Fibroblast of skin of right biceps (primary cell): ENCODE data around the gene MSI2.

ENCODE experiments used
- DNase-seq: peaks from one replicate; pipeline ENCODE4 v3.0.0-alpha.2; 2013

The MSI2 gene

DNA sequence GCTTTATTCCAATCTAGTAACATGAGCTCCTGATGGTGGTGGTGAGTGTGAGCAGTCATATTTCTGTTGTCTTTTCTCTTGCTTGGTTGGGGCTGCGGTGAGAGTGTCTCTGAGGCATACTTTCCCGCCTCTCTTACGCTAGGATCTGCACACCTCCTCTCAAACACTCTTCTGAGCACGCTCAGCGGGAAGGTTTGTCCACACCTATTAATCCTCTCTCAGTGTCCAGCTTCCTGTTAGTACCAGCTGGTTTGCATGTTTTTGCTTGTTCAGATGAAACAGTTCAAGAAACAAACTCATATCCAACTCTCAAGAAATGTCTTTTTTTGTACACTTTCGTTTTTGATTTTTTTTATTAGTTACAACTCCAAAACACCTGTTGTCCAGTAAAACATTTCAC lies 399.2 kb downstream of the MSI2 start:
- DNase-seq: no peak

DNA sequence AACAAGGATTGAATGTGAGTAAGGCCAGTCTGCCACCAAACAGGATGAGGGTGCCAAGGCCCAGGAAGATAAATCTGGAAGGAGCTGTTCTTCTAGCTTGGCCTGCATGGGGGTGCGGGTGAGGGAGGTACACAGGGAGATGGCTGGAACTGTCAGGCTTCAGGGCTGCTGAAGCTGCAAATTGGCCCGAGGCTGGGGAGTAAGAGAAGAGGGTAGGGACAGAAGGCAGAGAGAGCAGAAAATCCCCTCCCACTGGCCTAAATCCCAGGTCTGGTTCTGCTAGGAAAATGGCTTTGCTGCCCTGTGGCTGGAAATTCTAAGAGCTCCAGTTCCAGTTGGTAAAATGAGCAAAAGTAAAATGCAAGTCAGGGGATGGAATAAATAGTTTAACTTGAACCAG lies 400.9 kb downstream of the MSI2 start:
- no peak for DNase-seq

DNA sequence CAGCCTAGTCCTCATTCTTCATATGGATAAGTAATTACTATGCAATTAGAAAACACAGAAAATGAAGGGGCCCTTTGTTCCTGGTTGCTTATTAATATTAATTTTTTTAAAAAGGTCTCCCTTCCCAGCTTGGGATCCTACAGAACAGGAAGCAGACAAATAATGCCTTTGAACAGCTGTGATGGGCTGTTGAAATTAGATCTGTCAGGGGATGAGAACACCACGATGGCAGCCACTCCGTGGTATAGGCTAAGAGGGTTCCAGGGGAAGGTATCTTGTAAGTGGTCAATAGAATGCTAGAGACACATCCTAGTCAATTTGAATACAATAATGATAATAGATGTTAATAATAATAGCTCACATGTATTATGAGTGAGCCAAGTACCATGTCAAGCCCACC lies 405.7 kb downstream of the MSI2 start:
- no peak for DNase-seq

DNA sequence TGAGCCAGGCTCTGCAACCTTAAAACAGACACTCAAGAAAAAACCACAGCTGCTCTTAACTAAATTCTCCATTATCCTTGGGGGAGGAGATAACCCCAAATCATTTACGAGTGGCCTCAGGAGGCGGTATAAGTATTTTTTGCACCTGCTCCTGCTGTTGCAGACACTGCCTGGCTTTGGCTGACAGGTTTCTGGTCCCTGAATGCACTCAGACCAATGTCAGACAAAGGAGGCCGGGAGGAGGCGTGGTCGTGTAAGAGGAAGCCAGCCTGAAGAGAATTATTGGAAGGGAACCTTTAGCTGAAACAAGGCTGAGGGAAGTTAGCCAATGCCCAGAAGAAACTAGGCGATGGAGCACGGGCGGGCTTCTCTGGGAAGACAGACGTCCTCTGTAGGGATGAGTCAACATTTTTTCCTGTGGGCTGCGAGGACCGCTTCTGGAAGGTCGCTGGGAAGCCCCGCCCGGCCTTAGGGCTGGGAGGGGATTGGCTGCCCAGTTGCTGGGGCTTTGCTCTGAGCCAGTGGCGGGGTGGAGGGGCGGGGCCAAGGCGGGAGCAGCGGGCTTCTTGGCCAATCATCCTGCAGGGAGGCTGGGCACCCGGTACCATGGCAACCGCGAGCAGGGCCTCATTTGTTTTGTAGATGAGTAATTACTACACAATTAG lies 406.5 kb downstream of the MSI2 start:
- DNase-seq: peak; percentile 99

DNA sequence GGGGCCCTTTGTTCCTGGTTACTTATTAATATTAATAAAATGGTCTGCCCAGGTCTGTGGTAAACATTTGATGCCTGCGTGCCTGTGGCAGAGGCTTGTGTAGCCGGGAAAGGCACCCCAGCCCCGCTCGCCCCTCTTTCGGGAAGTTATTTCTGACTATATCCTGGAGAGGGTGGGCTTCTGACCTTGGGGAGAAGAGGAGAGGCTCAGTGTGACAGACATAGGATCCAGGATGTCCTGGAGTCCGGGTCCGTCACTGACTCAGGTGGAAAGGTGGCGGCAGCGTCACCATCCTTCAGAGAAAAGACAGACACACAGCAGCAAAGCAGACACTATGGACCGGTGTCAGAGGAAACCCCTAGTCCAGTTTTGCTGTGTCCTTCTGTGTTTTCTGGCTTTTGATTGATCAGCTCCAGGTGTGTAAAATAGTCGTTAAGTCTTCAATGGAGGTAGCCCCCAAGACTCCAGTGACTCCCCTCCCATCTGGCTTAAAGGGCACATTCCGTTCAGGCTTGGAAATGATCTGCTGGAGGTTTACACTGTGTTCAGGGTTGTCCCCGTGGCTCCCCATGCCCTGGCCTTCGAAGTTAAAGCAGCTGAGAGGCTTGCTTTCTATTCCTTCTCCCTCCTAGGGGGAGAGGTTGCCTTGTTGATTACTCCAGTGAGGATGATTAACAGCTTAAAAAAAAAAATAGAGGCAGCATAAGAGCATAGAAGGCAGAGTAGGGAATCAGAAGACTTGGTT lies 407.2 kb downstream of the MSI2 start:
- peak; percentile 35 for DNase-seq

DNA sequence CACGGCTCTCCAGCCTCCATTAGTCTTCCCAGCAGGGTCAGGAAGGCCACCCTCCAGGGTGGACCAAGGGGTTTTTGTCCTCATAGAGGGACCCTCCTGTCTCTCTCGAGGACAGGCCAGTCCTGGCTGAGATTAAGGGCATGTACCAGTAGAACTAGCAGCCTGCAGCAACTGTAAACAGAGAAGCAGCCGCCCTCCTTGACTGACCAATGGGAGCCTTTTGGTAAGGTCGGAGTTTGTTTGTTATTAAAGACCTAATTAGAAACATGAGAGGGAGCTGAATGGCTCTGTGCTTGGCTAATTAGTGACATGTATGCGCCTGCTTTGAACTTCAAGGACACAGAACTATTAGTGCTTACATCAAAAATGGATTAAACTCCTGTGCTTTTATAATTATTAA lies 408.8 kb downstream of the MSI2 start:
- DNase-seq: no peak

DNA sequence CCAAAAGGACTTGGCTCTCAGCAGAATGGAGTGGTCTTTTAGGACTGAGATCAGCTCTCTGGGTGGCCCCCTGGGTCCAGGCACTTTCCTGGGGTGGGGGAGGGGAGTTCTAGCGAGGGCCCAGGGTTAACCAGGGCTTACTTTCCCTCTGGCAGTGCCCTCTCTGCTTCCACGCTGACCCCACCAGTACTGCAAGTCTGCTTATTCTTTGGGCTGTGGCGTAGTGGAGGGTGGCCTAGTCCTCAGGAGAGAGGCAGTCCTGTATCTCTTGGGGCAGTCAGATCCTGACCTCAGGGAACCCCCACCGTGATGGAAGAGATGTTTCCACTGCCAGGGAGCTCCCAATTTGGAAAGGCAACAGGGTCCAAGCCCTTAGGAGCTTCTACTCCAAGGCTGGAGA lies 409.4 kb downstream of the MSI2 start:
- no peak for DNase-seq

DNA sequence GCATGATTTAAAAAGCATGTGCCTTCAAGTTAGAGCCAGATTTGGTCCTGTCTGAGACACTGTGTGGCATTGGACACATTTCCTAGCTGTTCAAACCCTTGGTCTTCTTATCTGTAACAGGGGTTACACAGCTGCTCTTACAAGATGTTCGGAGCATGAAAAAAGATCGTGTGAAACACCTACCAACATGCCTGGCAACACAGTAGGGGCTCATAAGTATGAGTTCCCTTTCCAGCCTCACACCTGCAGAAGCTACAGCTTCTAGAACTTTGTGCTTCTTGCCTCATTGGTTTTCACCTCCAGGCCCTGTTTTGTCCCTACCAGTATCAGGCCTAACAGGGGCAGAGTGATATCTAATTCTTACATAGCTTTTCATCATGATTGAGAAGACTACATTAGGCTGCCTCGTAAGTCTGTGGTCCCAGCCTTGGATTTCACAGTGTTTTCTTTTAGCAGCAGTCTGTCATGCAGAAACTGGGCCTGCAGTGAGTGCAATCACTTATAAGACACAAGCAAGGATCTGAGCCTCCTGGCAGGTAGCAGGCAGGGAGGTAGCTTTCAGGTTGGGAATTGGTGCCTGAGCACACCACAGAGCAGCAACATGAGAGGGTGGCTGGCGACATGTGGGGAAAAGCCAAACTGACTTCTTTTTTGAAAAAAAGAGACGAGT lies 410.0 kb downstream of the MSI2 start:
- no peak for DNase-seq

DNA sequence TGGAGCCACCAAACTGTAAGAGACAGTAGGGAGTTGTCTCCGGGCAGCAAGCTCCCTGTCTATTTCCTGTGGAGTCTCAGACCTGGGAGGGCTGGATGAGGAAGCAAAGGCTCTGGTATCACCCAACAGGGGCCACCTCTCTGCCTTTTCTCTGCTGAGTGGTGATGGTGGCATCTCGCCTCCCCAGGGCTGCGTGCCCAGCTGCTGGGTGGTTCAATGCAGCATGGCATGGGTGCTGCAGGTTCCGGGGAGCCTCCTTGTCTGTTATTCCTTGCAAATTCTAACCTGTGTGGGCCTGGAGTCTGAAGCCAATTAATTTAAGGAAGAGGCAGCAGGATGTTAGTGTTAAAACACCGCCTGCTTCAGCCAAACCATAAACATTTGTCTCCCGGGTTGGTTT lies 410.6 kb downstream of the MSI2 start:
- no peak for DNase-seq

DNA sequence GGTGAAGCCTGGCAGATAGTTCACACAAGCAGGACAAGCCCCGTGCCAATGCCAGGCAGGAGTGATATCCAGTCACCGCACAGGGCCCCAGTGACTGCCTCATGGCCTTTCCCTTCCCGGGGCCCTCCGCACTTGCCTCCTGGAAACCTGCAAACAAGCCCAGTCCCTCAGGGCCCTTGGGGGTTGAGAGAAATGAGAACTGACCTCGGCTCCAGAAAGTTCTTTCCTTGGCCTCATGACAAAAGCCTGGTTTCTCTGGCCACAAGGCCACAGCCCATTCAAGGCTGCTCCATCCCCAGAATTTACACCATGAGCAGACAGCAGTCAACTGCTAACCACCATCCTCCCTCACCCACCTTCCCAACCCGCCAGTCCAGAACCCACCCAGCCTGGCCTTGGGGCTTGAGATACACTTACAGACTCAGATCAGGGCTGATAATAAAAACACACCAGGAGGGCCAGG lies 411.2 kb downstream of the MSI2 start:
- no peak for DNase-seq

DNA sequence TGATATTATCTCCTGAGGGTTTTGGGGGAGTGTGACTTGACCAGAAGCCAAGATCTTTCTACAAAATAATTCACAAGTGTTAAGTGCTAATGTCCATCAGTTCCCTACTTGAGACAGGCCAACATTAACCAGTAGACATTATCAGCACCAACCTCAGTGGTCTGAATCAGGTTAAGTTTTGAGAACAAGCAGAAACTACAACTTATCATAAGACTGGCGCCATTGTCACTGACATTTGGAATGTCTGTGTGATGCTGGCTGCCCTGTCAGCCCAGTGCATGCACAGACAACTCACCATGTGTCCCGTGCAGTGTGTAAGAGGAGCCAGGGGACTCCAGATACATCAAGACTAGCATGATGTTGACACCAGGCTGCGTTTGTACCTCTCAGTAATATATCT lies 412.0 kb downstream of the MSI2 start:
- DNase-seq: no peak

DNA sequence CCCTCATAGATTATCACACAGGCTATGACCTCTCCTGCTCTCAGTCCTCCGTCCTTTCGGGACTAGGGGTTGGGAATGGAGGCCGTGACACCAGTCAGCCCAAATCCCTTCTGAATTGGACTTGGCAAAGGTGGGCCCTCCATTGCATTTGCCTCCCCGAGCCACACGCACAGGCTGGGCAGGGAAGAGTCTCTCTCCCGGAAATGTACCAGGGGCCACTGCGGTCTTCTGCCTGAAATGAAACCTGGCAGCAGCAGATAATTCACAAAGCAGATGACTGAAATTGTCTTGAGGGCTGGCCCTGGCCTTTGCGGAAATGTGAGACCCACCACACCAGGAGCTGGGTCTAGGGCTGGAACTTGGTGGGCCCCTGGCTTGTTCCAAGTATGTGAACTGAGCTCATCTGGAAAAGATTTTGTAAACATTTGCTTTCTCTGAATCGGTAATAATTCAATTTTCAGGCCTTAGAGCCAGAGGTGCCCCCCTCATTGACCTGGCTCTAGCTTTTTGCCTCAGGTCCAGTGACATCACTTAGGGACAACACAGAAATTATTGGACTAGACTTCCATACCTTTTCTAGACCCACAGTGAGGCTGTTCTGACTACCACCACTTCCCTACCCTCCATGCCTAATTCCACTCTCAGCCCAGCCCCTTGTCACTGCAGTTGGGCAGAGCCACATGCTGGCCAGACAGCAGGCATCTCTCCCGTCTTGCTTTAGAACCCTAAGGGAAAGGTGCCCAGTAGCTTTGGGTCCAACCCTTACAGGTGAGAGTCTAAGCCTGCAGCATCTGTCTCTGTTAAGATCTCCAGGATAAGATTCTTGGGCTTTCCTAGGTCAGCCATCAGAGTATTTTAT lies 413.6 kb downstream of the MSI2 start:
- no peak for DNase-seq

DNA sequence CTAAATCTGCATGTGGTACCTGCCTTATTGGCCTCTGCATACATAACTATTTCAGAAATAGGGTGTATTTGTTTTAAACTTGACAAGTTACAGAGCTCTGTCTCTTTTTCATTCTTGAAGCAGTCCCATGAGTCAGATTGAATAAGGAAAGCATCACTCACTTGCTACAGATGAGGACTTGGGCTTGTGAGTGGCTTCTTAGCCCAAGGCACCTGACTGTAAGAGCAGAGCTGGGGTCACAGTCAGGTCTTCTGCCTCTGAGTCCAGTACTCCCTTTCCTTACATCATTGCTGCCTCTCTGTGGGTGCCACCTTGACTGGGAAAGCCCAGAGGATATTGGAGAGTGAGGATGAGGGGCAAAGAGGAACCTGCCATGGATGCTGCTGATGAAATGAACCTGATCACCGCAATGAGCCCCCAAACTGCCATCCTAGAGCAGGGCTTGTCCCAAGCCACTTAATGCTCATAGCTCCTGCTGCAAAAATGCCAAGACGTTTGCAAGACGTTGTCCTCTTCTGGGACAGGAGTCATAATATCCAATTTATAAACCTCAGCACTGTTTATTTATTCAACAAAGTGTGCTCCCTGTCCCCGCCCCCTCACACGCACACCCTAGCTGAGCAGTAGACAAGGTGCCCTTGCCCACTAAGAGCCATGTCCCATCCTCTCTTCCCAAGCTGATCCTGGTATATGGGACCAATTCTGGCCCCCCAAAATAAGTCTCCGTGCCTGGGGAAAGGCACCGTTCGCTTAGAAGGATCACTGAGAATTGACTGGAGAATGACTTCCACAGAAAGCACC lies 414.6 kb downstream of the MSI2 start:
- no peak for DNase-seq

DNA sequence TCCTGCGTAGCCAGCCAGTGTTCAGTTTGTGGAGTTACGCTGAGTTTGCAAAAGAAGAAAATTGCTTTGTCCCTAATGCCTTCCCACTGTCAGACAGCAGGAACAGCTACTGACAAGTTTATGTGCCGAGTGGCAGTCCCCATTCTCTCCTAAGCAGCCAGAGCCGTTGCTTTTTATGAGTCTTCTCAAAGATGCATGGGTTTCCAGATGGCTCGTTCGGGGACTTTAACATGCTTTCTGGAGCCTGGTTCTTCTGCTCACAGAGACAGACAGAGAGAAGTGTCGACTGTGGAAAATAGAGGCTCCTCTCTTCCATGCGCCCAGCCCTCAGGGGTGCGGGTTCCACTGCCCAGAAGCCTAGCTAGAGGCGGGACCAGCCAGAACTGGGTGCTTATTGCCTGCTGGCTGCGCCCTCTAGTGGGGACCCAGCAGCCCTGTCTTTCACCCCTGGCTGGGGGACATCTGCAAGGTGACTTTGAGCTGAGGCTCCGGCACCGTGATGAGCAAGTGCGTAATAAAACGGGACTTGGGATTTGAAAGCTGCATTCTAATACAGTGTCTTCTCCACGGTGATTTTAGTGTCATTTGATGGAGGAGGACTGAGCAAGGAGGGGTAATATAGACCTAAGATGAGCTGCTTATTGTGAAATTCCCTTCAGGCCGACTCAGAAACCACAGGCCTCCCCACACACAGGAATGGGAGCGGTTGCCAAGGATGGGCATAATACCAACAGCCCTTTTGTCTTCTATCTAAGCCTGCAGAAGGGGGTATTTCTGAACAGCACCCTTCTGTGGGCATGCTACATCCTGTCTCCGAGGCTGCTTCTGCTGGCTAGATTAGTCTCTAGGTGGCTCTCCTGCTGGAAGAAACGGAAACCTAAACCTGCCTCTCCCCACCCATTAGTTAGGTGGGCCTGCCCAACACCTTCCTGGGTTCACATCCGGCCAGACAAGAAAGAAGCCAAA lies 415.6 kb downstream of the MSI2 start:
- peak; percentile 70 for DNase-seq

DNA sequence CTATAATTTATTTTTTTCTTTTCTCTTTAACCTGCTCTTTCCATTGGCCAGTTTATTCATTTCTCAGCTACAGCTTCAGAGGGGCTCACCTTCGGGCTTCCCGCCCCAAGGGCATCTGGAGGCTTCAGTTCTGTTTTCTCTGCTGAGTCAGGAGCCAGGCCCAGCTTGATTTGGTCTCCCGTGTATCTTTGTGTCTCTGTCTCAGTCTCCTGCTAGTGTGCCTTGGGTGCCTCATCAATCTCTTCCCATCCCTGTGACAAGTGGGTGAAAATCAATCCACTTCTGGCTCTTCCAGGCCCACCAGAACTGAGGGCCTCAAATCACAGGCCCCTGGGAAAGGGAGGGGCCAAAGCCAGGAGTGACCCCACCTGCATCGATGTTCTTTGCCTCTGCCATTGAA lies 416.6 kb downstream of the MSI2 start:
- DNase-seq: no peak

DNA sequence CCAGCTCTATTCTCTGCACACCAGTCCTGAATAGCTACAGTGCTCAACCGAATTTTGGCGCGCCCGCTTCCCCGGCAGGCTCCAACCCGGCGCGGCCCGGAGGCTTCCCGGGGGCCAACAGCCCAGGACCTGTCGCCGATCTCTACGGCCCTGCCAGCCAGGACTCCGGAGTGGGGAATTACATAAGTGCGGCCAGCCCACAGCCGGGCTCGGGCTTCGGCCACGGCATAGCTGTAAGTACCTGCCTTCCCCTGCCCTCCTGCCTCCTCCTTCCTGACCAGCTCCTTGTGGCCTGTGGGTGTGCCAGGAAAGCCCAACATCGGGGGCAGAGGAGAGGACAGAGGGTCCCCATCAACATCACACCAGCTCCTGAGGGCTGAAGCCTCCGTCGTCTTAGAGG lies 418.6 kb downstream of the MSI2 start:
- DNase-seq: no peak

DNA sequence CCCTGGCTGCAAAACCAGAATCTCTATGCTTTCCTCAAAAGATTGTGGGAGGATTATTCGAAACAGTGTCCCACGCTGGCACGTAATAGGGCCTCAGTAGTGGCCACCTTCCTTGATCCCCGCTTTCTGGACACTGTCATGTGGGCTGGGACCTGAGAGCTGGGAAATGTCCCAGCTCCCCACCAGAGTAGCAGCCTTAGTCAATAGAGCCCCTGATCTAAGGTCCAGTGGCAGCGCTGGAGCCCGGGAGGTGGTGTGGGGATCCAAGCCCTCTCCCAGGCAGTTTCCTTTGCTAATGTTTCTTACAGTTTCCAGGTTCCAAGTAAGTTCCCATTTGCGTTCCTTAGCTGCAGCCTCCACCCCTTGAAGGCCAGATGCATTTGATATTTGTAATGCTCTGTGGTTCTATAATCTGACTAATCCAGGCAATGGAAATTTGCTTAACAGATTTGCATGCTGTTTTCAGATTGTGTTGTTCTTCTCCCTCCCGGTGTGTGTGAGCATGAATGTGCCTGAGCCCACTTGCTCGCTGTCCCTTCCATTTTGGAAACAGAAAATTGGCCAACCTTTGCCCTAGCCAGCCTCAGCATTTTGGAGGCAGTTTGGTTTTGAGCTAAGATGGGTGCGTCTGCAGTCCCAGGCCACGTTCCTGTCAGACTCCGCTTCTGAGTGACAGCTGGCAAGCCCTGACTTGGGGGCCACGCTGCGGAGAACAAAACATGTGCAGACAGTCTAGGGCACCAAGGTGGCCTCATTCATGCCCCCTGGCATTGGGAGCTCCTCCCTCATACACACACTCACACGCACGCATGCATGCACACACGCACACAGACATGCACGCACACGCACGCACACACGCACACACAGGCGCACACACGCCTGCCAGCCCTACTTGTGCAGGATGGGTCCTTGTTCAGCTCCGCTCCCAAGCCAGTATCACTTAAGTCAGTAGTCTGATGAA lies 419.4 kb downstream of the MSI2 start:
- DNase-seq: no peak

DNA sequence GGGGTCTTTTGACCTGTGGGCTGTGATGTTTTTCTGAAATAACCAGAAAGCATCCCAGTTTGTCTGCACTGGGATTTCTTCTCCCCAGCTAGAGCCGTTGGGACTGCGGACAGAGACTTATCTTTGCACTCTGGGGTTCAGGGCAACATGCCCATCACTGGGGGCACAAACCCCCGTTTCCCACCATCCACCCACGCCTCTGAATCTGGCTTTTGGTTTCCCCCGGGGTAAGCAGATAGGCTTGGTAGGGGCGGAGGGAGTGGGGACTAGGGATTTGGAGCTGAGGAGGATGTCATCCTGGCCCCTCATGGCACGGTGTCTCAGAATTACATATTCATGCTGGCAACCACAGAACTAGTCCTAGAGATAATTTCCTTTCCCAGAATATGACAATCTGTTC lies 420.2 kb downstream of the MSI2 start:
- DNase-seq: no peak

DNA sequence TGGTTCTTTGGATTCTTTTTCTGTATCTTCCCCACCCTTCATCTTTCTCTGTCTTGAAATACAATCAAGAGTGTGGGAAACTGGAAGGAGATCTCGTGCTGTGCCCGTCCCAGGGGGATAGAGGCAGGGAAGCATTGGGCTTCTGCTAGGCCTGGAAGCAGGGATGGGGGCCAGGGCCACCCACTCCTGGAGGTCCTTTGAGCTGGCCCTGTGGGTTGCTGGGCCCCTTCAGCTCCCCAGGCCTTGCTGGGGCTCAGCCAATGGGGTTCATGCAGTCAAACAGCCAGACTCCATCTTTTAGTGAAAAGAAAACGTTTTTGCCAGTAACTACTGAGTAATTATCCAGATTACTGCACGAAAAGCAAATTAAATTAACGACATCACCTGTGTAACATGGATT lies 421.0 kb downstream of the MSI2 start:
- no peak for DNase-seq

DNA sequence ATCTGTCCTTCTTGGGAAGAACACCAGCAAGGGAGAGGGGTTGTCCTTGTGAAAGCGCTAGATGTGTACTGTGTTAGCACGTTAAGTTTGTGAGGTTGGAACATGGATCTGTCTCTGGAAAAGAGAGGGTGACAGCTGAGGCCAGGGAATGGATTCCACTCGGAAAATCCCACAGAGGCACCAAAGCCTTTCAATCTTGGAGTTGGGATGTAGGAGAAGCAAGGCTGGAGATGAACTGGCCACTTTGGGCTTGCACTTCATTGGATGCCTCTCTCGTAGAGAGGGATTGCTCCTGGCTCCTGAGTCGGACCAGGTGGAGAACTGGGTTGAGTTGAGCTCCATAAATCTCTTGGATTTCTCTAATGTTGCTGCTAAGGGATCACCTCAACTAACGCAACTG lies 421.5 kb downstream of the MSI2 start:
- no peak for DNase-seq
